ENCODE results near the gene TGFBR2.

Gene TGFBR2

GRCh38 chr3:30650348-30650995 lies 44.1 kb downstream of the TGFBR2 start:
- peaks cover 8% of the 10 kb centered on the region for H3K79me2 ChIP-seq (ENCODE audit: insufficient read depth, low read length)
- no peaks in the 10 kb centered on the region for H3K9me3 ChIP-seq (ENCODE audit: insufficient read depth, low read length)
- H3K4me3 ChIP-seq (ENCODE audit: insufficient read depth, low read length, poor library complexity, severe bottlenecking), result no peak overlapping the region
- peak overlapping the region; percentile 88 for H3K27ac ChIP-seq (ENCODE audit: low read depth, low read length)
- H3K9me2 ChIP-seq (replicated peaks; ENCODE audit: insufficient read depth, low read length), result no peaks in the 10 kb centered on the region
- H3K9ac ChIP-seq (ENCODE audit: low read length), result peak overlapping the region; percentile 39
- H3K36me3 ChIP-seq (ENCODE audit: low read length), result peaks cover 29% of the 10 kb centered on the region
- no peaks in the 10 kb centered on the region for H4K20me1 ChIP-seq (ENCODE audit: low read depth, low read length)
- no peak overlapping the region for H2AFZ ChIP-seq (ENCODE audit: low read depth, low read length, severe bottlenecking)
- no peak overlapping the region for H3K4me2 ChIP-seq (ENCODE audit: low read depth, low read length, poor library complexity, severe bottlenecking)
- TF ChIP-seq CTCF (IDR thresholded peaks at IDR 0.05; ENCODE audit: insufficient read depth, low read length, poor library complexity, severe bottlenecking) (no peak), EZH2phosphoT487 (conservative IDR thresholded peaks at IDR 0.05; ENCODE audit: low read length) (no peak)
- no peaks in the 10 kb centered on the region for H3K27me3 ChIP-seq (ENCODE audit: low read length)
- H3F3A ChIP-seq (ENCODE audit: insufficient read depth), result peaks cover 16% of the 10 kb centered on the region

GRCh38 chr3:30654269-30654668 lies 47.9 kb downstream of the TGFBR2 start:
- TF ChIP-seq CTCF (IDR thresholded peaks at IDR 0.05; ENCODE audit: insufficient read depth, low read length, poor library complexity, severe bottlenecking) (no peak), EZH2phosphoT487 (conservative IDR thresholded peaks at IDR 0.05; ENCODE audit: low read length) (no peak)
- Histone ChIP-seq H3K4me2 (ENCODE audit: low read depth, low read length, poor library complexity, severe bottlenecking) (no peak overlapping the region), H3K27me3 (ENCODE audit: low read length) (no peaks in the 10 kb centered on the region), H3K9me3 (ENCODE audit: insufficient read depth, low read length) (no peaks in the 10 kb centered on the region), H3K27ac (ENCODE audit: low read depth, low read length) (no peak overlapping the region), H3K36me3 (ENCODE audit: low read length) (peaks cover 26% of the 10 kb centered on the region), H3K9ac (ENCODE audit: low read length) (no peak overlapping the region), H3K79me2 (ENCODE audit: insufficient read depth, low read length) (peaks cover 13% of the 10 kb centered on the region), H3K9me2 (replicated peaks; ENCODE audit: insufficient read depth, low read length) (no peaks in the 10 kb centered on the region), H2AFZ (ENCODE audit: low read depth, low read length, severe bottlenecking) (no peak overlapping the region), H4K20me1 (ENCODE audit: low read depth, low read length) (no peaks in the 10 kb centered on the region), H3K4me3 (ENCODE audit: insufficient read depth, low read length, poor library complexity, severe bottlenecking) (no peak overlapping the region), H3F3A (ENCODE audit: insufficient read depth) (peaks cover 23% of the 10 kb centered on the region)

- TF ChIP-seq CTCF (IDR thresholded peaks at IDR 0.05; ENCODE audit: insufficient read depth, low read length, poor library complexity, severe bottlenecking), result no peak
- no peak for TF ChIP-seq EZH2phosphoT487 (conservative IDR thresholded peaks at IDR 0.05; ENCODE audit: low read length)
- no peaks in the 10 kb centered on the region for H4K20me1 ChIP-seq (ENCODE audit: low read depth, low read length)
- no peak overlapping the region for H3K9ac ChIP-seq (ENCODE audit: low read length)
- peaks cover 20% of the 10 kb centered on the region for H3K36me3 ChIP-seq (ENCODE audit: low read length)
- H3K27ac ChIP-seq (ENCODE audit: low read depth, low read length), result 0 out of 2 replicates have a peak overlapping the region, but pooled peaks have one; percentile 1
- no peak overlapping the region for H3K4me2 ChIP-seq (ENCODE audit: low read depth, low read length, poor library complexity, severe bottlenecking)
- H3K27me3 ChIP-seq (ENCODE audit: low read length), result no peaks in the 10 kb centered on the region
- no peak overlapping the region for H3K4me3 ChIP-seq (ENCODE audit: insufficient read depth, low read length, poor library complexity, severe bottlenecking)
- no peak overlapping the region for H2AFZ ChIP-seq (ENCODE audit: low read depth, low read length, severe bottlenecking)
- peaks cover 16% of the 10 kb centered on the region for H3K79me2 ChIP-seq (ENCODE audit: insufficient read depth, low read length)
- peaks cover 16% of the 10 kb centered on the region for H3F3A ChIP-seq (ENCODE audit: insufficient read depth)
- no peaks in the 10 kb centered on the region for H3K9me2 ChIP-seq (replicated peaks; ENCODE audit: insufficient read depth, low read length)
- no peaks in the 10 kb centered on the region for H3K9me3 ChIP-seq (ENCODE audit: insufficient read depth, low read length)
Measured at GRCh38 chr3:30655187-30655812, 48.9 kb downstream of the TGFBR2 start.

Measured in SU-DHL-6 (cell line).